HepG2 (cell line): ENCODE data around the gene PLXNC1. TPM values are rescaled to one million over a fixed set of nuclear protein-coding genes. Genes with fewer than 3 reads are reported as not detected.

Source experiments
- ATAC-seq: fragments of 200-7000 bp; cut with Tn5 transposase; 3 replicates; pipeline ENCODE4 v1.9.1; 2020; ENCODE audit warnings: mild to moderate bottlenecking, moderate library complexity
- BruUV-seq: library from RNA; stranded (reverse); fragments of 400-500 nt; replicated peaks from 2 replicates; lab custom pipeline; 2021; lab: Mats Ljungman, UMichigan
- CTCF ChIA-PET: fragments of 300-600 bp; formaldehyde crosslinking; extraction: SDS; loops from one replicate; lab custom pipeline; 2021; ENCODE audit warnings: low total read pairs, inconsistent platforms, low intra/inter-chr PET ratio; lab: Yijun Ruan, JAX
- POLR2A ChIA-PET: fragments of 350-600 bp; sonication (Branson Sonifier 250); formaldehyde crosslinking; loops from one replicate; lab custom pipeline; 2020; ENCODE audit warnings: antibody characterized with exemption, inconsistent platforms; lab: Yijun Ruan, JAX
- DNase-seq: peaks from one replicate; pipeline ENCODE4 v3.0.0-alpha.2; 2015; ENCODE audit warnings: low spot score
- FAIRE-seq: peaks from 3 replicates; lab custom pipeline; 2011; peaks lifted over from hg19 to GRCh38; lab: Jason Lieb, UNC
- H2AFZ ChIP-seq: one replicate; pipeline ENCODE4 v1.6.1; 2011; ENCODE audit warnings: low read length, inconsistent platforms
- H3K27ac ChIP-seq: fragments of 300-600 bp; 3 replicates; pipeline ENCODE4 v1.8.0; 2011; ENCODE audit warnings: mixed run types, mild to moderate bottlenecking, mixed read lengths, low read length, inconsistent platforms; ENCODE audit not compliant: insufficient read depth; ENCODE audit errors: extremely low read length
- H3K27me3 ChIP-seq, 2 experiments: fragments of 200-600 bp in 1 of 2; 2 replicates in 1 of 2; 3 replicates in 1 of 2; pipeline versions ENCODE4 v1.6.0 to v1.8.0; 2011; ENCODE audit warnings: low read length in 2 of 2, mild to moderate bottlenecking in 2 of 2, moderate library complexity in 2 of 2, inconsistent platforms in 1 of 2; ENCODE audit not compliant: insufficient read depth in 2 of 2, control insufficient read depth in 1 of 2
- H3K36me3 ChIP-seq, 2 experiments: fragments of 200-600 bp in 1 of 2; replicated peaks in 1 of 2; 2 replicates in 1 of 2; 3 replicates in 1 of 2; pipeline versions ENCODE4 v1.5.1 to v1.8.0; 2011; ENCODE audit warnings: low read length in 2 of 2, inconsistent platforms in 1 of 2; ENCODE audit not compliant: insufficient read depth in 2 of 2, control insufficient read depth in 1 of 2
- H3K4me1 ChIP-seq: 2 replicates; pipeline ENCODE4 v1.5.1; 2012; ENCODE audit warnings: low read length, inconsistent platforms; ENCODE audit not compliant: insufficient read depth
- H3K4me2 ChIP-seq: 2 replicates; pipeline ENCODE4 v1.6.0; 2011; ENCODE audit warnings: low read depth, low read length, inconsistent platforms
- H3K4me3 ChIP-seq, 3 experiments: fragments of 200-600 bp in 1 of 3; sonication (generic), shearing (Covaris generic) in 1 of 3; replicated peaks in 1 of 3; 2 replicates each; pipeline ENCODE4 v1.5.1; 2011 to 2016; ENCODE audit warnings: low read length in 3 of 3, inconsistent platforms in 2 of 3, low read depth in 2 of 3, mild to moderate bottlenecking in 2 of 3, control low read depth in 1 of 3, mixed read lengths in 1 of 3; ENCODE audit not compliant: insufficient read depth in 1 of 3
- H3K79me2 ChIP-seq: one replicate; pipeline ENCODE4 v1.6.1; 2011; ENCODE audit warnings: low read length, inconsistent platforms; ENCODE audit not compliant: insufficient read depth
- H3K9ac ChIP-seq: 2 replicates; pipeline ENCODE4 v1.6.0; 2011; ENCODE audit warnings: mild to moderate bottlenecking, low read depth, low read length, inconsistent platforms; ENCODE audit not compliant: insufficient read depth
- H3K9me3 ChIP-seq: 2 replicates; pipeline ENCODE4 v1.5.1; 2012; ENCODE audit warnings: mild to moderate bottlenecking, low read length
- H4K20me1 ChIP-seq: 2 replicates; pipeline ENCODE4 v1.6.0; 2011; ENCODE audit warnings: inconsistent platforms, mild to moderate bottlenecking, low read length, moderate library complexity; ENCODE audit not compliant: insufficient read depth
- ADNP ChIP-seq: sonication (generic); formaldehyde crosslinking; IDR thresholded peaks from 2 replicates; pipeline ENCODE4 v1.4.0; 2020; ENCODE audit warnings: missing genetic modification reagents
- CBX2 ChIP-seq, 2 experiments: fragments of 200-600 bp in 1 of 2; sonication (generic); formaldehyde crosslinking in 1 of 2; IDR thresholded peaks; 2 replicates each; pipeline versions ENCODE4 v1.7.0 to v1.8.1; 2018 to 2022; ENCODE audit warnings: low read depth in 2 of 2, low read length in 1 of 2, mild to moderate bottlenecking in 1 of 2, missing genetic modification reagents in 1 of 2
- GFI1 ChIP-seq: sonication (generic); formaldehyde crosslinking; IDR thresholded peaks from 2 replicates; pipeline ENCODE4 v1.5.0; 2020; ENCODE audit warnings: missing genetic modification reagents, mild to moderate bottlenecking, borderline replicate concordance
- HOXD1 ChIP-seq: sonication (generic); formaldehyde crosslinking; IDR thresholded peaks from 2 replicates; pipeline ENCODE4 v1.5.0; 2020; ENCODE audit warnings: missing genetic modification reagents
- LCORL ChIP-seq, 2 experiments: fragments of 450-650 bp in 1 of 2; sonication (generic) in 1 of 2; formaldehyde crosslinking in 1 of 2; IDR thresholded peaks; 2 replicates each; pipeline versions ENCODE4 v1.5.0 to v1.6.1; 2017 to 2020; ENCODE audit warnings: antibody characterized with exemption in 1 of 2, missing genetic modification reagents in 1 of 2
- MAFK ChIP-seq, 2 experiments: IDR thresholded peaks in 1 of 2; conservative IDR thresholded peaks in 1 of 2; 2 replicates each; pipeline ENCODE4 v1.6.1; 2011; ENCODE audit warnings: improper control_type of control experiment in 2 of 2, low read length in 2 of 2
- ZIK1 ChIP-seq: sonication (generic); formaldehyde crosslinking; IDR thresholded peaks from 2 replicates; pipeline ENCODE4 v1.5.0; 2020; ENCODE audit warnings: mild to moderate bottlenecking, low read depth, missing genetic modification reagents, borderline replicate concordance
- ZNF629 ChIP-seq: sonication (generic); formaldehyde crosslinking; conservative IDR thresholded peaks from 2 replicates; pipeline ENCODE4 v1.5.0; 2020; ENCODE audit warnings: missing genetic modification reagents
- WGBS: methylation state at CpG from one replicate; pipeline ENCODE4 v1.1.6; 2017; ENCODE audit warnings: low lambda C conversion rate; 5-methylcytosine and 5-hydroxymethylcytosine counted together
- in situ Hi-C: cut with HindIII; loops from 2 replicates; pipeline ENCODE4 v1.10.0; 2017; ENCODE audit warnings: low pct_unique_long_range_greater_than_20kb; ENCODE audit not compliant: extremely low pct_ligation_motif_present
- intact Hi-C: fragments of 100-400 bp; cut with micrococcal nuclease; formaldehyde crosslinking; loops from one replicate; pipeline ENCODE4 v1.10.0; 2022; ENCODE audit not compliant: unreplicated experiment
- polyA plus RNA-seq, 8 experiments: library from polyadenylated mRNA; depleted of rRNA in 3 of 8; stranded (reverse) in 7 of 8; unstranded in 1 of 8; fragments of >200 nt; fragmentation: Illumina TruSeq in 4 of 8; extraction: Trizol in 4 of 8; gene quantifications; 2 replicates each; pipeline versions ENCODE4 v1.2.1 to v1.2.3, GENCODE V29; 2011 to 2016; ENCODE audit warnings: low read depth in 4 of 8, missing spikeins in 1 of 8, mixed read lengths in 1 of 8; ENCODE audit not compliant: insufficient read depth in 1 of 8
- total RNA-seq, 5 experiments: library from RNA; depleted of rRNA; stranded (reverse); fragments of >200 nt; fragmentation: Illumina TruSeq; extraction: Trizol; gene quantifications; 2 replicates each; pipeline ENCODE4 v1.2.3, GENCODE V29; 2016; ENCODE audit warnings: low read depth in 1 of 5
- TF ChIP-seq, protein P1 (sequence below): IDR thresholded peaks from 2 replicates; pipeline ENCODE4 v1.6.1; 2016; ENCODE audit warnings: missing compliant biosample characterization, missing genetic modification reagents, borderline replicate concordance

The PLXNC1 gene
- total and polyA plus RNA-seq, 2 of the 13 experiments (the other 11 are each of a cell fraction or from before 2014, with no cell fraction given) = 6.6 to 11.2 TPM

GRCh38 chr12:94184995-94185719 lies 36.8 kb downstream of the PLXNC1 start:
- FAIRE-seq = no peak
- POLR2A ChIA-PET = interaction anchor here (0.9 to 1.1 kb wide), 2 partner anchors 12 to 45 kb away, joined by 3 to 4 read pairs; no protein-coding TSS in a partner anchor

DNA sequence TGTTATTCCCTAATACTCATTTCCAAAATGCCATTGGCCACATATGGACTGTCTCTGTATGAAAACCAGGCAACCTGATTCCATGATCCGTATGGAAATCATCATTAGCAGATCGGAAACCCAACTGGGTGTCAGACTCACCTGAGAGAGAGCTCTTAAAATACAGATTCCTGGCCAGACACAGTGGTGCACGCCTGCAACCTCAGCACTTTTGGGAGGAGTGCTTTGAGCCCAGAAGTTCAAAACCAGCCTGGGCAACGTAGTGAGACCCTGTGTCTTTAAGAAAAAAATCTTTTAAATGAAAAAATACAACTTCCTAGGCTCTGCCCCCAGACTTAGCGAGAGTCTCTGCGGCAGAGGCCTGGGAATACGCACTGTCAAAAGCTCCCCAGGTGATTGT lies 37.4 kb downstream of the PLXNC1 start:
- intact Hi-C loops = no loop called here
- Histone ChIP-seq H3K9me3 (no peaks in the 10 kb centered on the region), H3K4me3 (no peak overlapping the region), H3K36me3 (peaks cover 4 to 9% of the 10 kb centered on the region in 2 experiments; a peak in 3 of 5 replicates), H3K79me2 (no peaks in the 10 kb centered on the region), H3K27me3 (no peaks in the 10 kb centered on the region), H3K4me1 (peaks cover 43% of the 10 kb centered on the region), H3K4me2 (no peak overlapping the region), H3K27ac (no peak overlapping the region), H3K9ac (no peak overlapping the region), H4K20me1 (no peaks in the 10 kb centered on the region), H2AFZ (no peak overlapping the region)
- WGBS = 90% methylated on average over 7 of the region's 7 CpGs
- FAIRE-seq = no peak
- CTCF ChIA-PET = no interaction called here
- TF ChIP-seq LCORL (IDR thresholded peaks at IDR 0.05) = no peak
- TF ChIP-seq LCORL (CRISPR knock-in tag; IDR thresholded peaks at IDR 0.05) = no peak
- TF ChIP-seq MAFK (conservative IDR thresholded peaks at IDR 0.05 in 1 of 2, IDR thresholded peaks at IDR 0.05 in 1 of 2; ENCODE audit: low read length in 2 of 2) = peak; percentile 57 to 64
- BruUV-seq = no TSS peak
- no peak for ATAC-seq
- DNase-seq = no peak
- POLR2A ChIA-PET = no interaction called here
- in situ Hi-C loops = no loop called here

More at GRCh38 chr12:94184995-94185719, 36.8 kb downstream of the PLXNC1 start:
- H3K4me2 ChIP-seq = no peak overlapping the region
- intact Hi-C loops = no loop called here
- no peaks in the 10 kb centered on the region for H3K27me3 ChIP-seq
- no peak overlapping the region for H2AFZ ChIP-seq
- no peaks in the 10 kb centered on the region for H3K9me3 ChIP-seq
- no peaks in the 10 kb centered on the region for H3K79me2 ChIP-seq
- no peak for DNase-seq
- over 99% methylated on average over 7 of the region's 7 CpGs for WGBS
- ATAC-seq = no peak
- H3K36me3 ChIP-seq = peaks cover 3 to 9% of the 10 kb centered on the region in 2 experiments; a peak in 2 of 5 replicates
- peaks cover 50% of the 10 kb centered on the region for H3K4me1 ChIP-seq
- BruUV-seq = no TSS peak
- H3K27ac ChIP-seq = peak overlapping the region; percentile 85
- H4K20me1 ChIP-seq = no peaks in the 10 kb centered on the region
- no peak overlapping the region for H3K4me3 ChIP-seq
- no peak overlapping the region for H3K9ac ChIP-seq
- no peak for TF ChIP-seq ZIK1 (CRISPR knock-in tag)
- TF ChIP-seq CBX2 (IDR thresholded peaks at IDR 0.05; ENCODE audit: low read depth, low read length) = no peak
- no peak for TF ChIP-seq CBX2 (CRISPR knock-in tag; IDR thresholded peaks at IDR 0.05; ENCODE audit: low read depth)
- no peak for TF ChIP-seq GFI1 (CRISPR knock-in tag)
- no peak for TF ChIP-seq HOXD1 (CRISPR knock-in tag)
- 0 out of 2 replicates have a peak, but pooled peaks have one; percentile 38 for TF ChIP-seq ZNF629
- TF ChIP-seq ADNP (CRISPR knock-in tag) = no peak
- TF ChIP-seq, protein P1, sequence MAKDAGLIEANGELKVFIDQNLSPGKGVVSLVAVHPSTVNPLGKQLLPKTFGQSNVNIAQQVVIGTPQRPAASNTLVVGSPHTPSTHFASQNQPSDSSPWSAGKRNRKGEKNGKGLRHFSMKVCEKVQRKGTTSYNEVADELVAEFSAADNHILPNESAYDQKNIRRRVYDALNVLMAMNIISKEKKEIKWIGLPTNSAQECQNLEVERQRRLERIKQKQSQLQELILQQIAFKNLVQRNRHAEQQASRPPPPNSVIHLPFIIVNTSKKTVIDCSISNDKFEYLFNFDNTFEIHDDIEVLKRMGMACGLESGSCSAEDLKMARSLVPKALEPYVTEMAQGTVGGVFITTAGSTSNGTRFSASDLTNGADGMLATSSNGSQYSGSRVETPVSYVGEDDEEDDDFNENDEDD (CRISPR knock-in tag) = no peak
- TF ChIP-seq, all 625 proteins: peak for 1
- in situ Hi-C loops = no loop called here
- CTCF ChIA-PET = no interaction called here
